RWPE1 (cell line): ENCODE measurements around the gene IRAG1.
A peak's percentile ranks its signal among the peaks of the same experiment; 100 is the strongest.

Experiments
- CTCF ChIA-PET: fragments of 350-600 bp; sonication (Branson Sonifier 250); formaldehyde crosslinking; extraction: SDS; loops from one replicate; lab custom pipeline; 2021; lab: Yijun Ruan, JAX
- POLR2A ChIA-PET: fragments of 400-600 bp; formaldehyde crosslinking; extraction: SDS; loops from one replicate; lab custom pipeline; 2020; ENCODE audit warnings: antibody characterized with exemption; ENCODE audit not compliant: low non-redundant PET; lab: Yijun Ruan, JAX
- DNase-seq: peaks from one replicate; pipeline ENCODE4 v3.0.0; 2012; ENCODE audit warnings: low spot score
- H3K27ac ChIP-seq: fragments of 450-650 bp; 2 replicates; pipeline ENCODE4 v1.5.1; 2017
- TF ChIP-seq, protein P1 (sequence below): fragments of 450-650 bp; conservative IDR thresholded peaks from 2 replicates; pipeline ENCODE4 v1.5.1; 2017; ENCODE audit warnings: low read depth, mild to moderate bottlenecking

The IRAG1 gene

DNA sequence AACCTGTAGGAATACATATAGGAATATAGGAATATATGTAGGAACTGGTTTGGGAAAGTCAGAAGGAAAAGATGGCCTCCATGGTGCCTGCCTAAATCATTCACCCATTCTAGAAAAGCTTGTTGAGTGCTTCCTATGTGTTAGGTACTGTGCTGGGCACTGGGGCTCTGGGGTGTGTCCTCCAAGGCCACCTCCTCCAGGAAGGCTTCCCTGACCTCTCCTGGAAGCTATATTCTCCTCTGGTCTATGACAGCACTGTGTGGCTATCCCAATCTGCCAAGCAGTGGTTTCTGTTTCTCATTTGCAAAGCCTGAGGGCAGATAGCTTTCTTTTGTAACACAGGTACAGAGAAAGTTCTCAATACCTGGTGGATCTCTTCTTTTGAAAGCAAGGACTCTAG is 30.2 kb downstream of the IRAG1 start:
- POLR2A ChIA-PET = no interaction called here
- CTCF ChIA-PET = interaction anchor here (0.7 to 1.1 kb wide), 2 partner anchors 9 to 72 kb away, joined by 3 read pairs; no protein-coding TSS in a partner anchor
- TF ChIP-seq, protein P1, sequence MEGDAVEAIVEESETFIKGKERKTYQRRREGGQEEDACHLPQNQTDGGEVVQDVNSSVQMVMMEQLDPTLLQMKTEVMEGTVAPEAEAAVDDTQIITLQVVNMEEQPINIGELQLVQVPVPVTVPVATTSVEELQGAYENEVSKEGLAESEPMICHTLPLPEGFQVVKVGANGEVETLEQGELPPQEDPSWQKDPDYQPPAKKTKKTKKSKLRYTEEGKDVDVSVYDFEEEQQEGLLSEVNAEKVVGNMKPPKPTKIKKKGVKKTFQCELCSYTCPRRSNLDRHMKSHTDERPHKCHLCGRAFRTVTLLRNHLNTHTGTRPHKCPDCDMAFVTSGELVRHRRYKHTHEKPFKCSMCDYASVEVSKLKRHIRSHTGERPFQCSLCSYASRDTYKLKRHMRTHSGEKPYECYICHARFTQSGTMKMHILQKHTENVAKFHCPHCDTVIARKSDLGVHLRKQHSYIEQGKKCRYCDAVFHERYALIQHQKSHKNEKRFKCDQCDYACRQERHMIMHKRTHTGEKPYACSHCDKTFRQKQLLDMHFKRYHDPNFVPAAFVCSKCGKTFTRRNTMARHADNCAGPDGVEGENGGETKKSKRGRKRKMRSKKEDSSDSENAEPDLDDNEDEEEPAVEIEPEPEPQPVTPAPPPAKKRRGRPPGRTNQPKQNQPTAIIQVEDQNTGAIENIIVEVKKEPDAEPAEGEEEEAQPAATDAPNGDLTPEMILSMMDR = no peak

DNA sequence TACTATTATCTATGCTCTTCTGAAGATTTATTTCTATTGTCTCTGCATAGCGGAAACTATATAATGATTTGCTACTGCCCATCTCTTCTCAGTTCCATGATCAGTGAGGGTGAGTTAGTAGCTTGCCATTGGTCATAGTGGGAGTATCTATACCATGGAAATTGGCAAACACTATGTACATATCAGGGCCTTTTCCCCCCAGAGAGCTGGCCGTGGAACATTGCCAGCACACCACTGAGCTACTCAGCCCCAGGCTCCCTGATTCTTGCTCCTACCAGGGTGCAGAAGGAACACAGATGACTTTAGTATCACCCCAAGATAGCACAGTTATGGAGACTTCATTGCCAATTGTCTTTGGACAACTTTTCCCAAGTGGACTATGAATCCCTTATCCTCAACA is 33.2 kb downstream of the IRAG1 start:
- ChIA-PET CTCF (interaction anchor here (0.6 kb wide), 1 partner anchor 326 kb away, joined by 3 read pairs; no protein-coding TSS in a partner anchor), POLR2A (no interaction called here)
- H3K27ac ChIP-seq = no peak overlapping the region
- TF ChIP-seq, protein P1 = no peak
- no peak for DNase-seq

More for the DNA sequence above, 30.2 kb downstream of the IRAG1 start:
- no peak overlapping the region for H3K27ac ChIP-seq
- DNase-seq = no peak

DNA sequence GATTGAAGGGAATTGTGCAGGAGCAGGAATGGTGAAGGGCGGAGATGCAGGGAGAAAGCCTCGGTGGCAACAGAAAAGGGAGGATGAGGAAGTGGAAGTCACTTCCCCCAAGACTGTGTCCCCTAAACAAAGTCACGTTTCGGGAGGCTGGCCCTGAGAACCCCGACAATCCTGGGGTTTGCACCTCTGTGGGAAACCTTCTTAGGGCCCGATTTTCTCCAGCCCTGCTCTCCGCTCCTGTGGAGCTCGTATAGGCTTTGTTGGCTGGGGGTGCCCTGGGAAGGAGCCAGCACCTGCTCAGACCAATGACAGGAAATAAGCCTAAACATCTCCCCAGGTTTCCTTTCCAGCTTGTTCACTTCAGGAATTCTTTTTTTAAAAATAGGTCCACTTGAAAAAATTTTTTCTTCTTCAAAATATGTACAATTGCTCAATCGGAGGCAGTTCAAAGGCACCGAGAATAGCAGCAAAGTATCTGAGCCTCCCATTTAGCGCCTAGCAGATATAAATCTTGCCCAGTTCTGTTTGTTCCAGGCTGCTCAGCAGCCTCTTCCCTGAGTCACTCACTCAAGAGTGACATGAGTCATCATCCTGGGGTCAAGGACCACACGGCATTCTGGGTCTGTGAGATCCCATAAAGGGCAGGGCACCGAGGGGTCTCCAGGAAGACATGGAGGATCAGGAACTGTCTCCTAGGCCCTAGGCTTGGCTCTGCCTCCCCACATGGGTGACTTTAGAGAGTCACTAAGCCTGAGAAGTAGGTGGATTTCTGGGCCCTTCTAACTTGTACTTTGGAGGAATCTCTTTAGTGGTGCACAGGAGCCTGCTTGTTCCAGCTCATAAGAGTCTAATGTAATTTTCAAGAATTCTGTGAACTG is 34.0 kb downstream of the IRAG1 start:
- peak overlapping the region; percentile 68 for H3K27ac ChIP-seq
- peak; percentile 45 for DNase-seq
- CTCF ChIA-PET = no interaction called here
- TF ChIP-seq, protein P1 = no peak
- POLR2A ChIA-PET = no interaction called here

DNA sequence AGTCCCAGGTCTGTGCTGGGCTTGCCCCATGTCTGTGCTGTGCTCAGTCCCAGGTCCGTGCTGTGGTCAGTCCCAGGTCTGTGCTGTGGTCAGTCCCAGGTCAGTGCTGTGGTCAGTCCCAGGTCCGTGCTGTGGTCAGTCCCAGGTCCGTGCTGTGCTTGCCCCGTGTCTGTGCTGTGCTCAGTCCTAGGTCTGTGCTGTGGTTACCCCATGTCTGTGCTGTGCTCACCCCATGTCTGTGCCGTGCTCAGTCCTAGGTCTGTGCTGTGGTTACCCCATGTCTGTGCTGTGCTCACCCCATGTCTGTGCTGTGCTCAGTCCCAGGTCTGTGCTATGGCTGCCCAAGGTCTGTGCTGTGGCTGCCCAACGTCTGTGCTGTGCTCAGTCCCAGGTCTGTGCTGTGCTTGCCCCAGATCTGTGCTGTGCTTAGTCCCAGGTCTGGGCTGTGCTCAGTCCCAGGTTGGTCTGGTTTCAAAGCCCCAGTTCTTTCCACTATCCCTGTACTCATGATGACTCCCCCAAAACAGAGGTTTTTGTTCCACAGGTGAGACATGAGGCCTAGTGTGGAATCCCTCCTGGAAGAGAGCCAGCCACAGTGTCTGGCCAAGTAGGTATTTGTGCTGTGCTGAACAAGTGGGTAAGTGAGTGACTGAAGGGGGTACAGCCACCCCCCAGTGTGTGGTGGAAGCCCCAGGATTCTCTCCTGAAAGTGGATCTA is 34.8 kb downstream of the IRAG1 start:
- H3K27ac ChIP-seq = peak overlapping the region; percentile 68
- POLR2A ChIA-PET = no interaction called here
- CTCF ChIA-PET = no interaction called here
- TF ChIP-seq, protein P1 = no peak
- no peak for DNase-seq

DNA sequence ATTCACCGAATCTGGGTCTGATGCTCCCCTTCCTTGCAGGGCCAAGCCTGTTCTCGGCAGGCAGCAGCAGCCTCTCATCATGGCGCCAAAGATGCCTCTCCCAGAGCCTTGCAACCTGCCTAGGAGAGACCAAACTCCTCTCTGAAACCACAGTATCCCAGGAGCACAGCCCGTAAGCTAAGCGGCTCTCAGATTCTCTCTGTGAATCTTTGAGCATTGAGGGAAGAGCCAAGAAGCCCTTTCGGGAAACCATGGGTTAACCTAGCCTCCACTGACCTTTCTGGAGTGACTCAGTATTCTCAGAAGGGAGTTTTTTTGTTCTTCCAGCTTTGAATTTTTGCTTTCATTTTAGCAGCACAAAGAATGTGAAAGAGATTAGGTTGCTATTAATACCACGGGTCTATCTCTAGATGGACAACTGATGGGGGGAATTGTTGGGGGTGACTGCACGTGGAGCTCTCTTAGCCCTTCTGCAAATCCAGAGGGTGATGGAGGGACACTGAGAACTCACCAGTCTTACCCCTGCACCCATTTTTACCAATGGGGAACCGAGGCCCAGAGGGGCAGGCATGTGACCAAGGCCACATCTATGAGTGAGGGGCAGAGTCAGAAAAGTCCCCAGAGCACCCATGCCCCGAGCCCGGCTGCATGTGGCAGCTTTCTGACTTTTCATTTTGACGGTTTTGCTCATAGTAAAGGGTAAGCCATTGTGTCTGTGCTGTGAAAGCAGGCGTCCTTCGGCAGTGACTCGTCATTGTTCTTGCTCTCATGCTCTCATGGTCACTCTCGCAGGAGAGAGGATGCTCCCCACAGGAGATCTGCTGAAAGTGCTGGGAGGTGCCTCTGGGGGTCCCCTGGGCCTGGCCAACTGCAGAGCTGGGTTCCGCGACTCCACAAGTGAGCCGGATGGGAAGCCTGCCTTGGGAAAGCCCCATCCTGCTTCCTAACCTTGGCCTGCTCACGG is 36.0 kb downstream of the IRAG1 start:
- CTCF ChIA-PET = interaction anchor here (0.7 kb wide), 1 partner anchor 252 kb away, joined by 3 read pairs; no protein-coding TSS in a partner anchor
- DNase-seq = peak; percentile 23
- POLR2A ChIA-PET = no interaction called here
- TF ChIP-seq, protein P1 = no peak
- no peak overlapping the region for H3K27ac ChIP-seq
